Gastroesophageal sphincter (tissue), 3 donors: ENCODE data around the gene PLEKHO2.

Source experiments
- CTCF ChIP-seq, 4 experiments: fragments of 200-600 bp in 2 of 4; fragments of 450-650 bp in 2 of 4; sonication (generic) in 1 of 4; IDR thresholded peaks; one replicate each; pipeline ENCODE4 v1.5.1; 2017 to 2019; ENCODE audit warnings: antibody characterized with exemption in 4 of 4, mild to moderate bottlenecking in 2 of 4, moderate library complexity in 2 of 4
- EP300 ChIP-seq: sonication (generic); formaldehyde crosslinking; IDR thresholded peaks from one replicate; pipeline ENCODE4 v1.6.1; 2017; ENCODE audit warnings: antibody characterized with exemption, mild to moderate bottlenecking
- POLR2A ChIP-seq, 2 donors: fragments of 450-650 bp; IDR thresholded peaks; one replicate each; pipeline ENCODE4 v1.6.1; 2017; ENCODE audit warnings: antibody characterized with exemption in 2 of 2, mild to moderate bottlenecking in 2 of 2, moderate library complexity in 1 of 2

GRCh38 chr15:64792282-64792681 is 49.4 kb upstream of the PLEKHO2 start:
- TF ChIP-seq CTCF (IDR thresholded peaks at IDR 0.05) (no peak), EP300 (no peak), POLR2A (IDR thresholded peaks at IDR 0.05) (no peak)
